Naive thymus-derived CD4-positive, alpha-beta T cell (primary cell): ENCODE measurements around the gene TMEM208. TPM values are rescaled to one million over a fixed set of nuclear protein-coding genes. Genes with fewer than 3 reads are reported as not detected.

Experiments used
- ATAC-seq: fragments of 150-1000 bp; cut with Tn5 transposase; 2 replicates; pipeline ENCODE4 v1.10.0; 2021; ENCODE audit warnings: mild to moderate bottlenecking, moderate library complexity
- CTCF ChIA-PET: fragments of 350-600 bp; sonication (Branson Sonifier 250); formaldehyde crosslinking; loops from one replicate; lab custom pipeline; 2021; ENCODE audit warnings: antibody characterized with exemption; lab: Charles Lee
- POLR2A ChIA-PET: fragments of 350-600 bp; sonication (Branson Sonifier 250); formaldehyde crosslinking; loops from one replicate; lab custom pipeline; 2021; ENCODE audit warnings: antibody characterized with exemption, inconsistent platforms; lab: Charles Lee
- DNase-seq, 9 donors: peaks; one replicate each; pipeline versions ENCODE4 v3.0.0 to v3.0.0-alpha.2; 2020 to 2022; ENCODE audit warnings: mixed read lengths in 1 of 9
- H3K27ac ChIP-seq: one replicate; pipeline ENCODE4 v1.7.0; 2013; ENCODE audit warnings: mild to moderate bottlenecking, low read depth, low read length, moderate library complexity
- H3K27me3 ChIP-seq, 2 donors: one replicate each; pipeline ENCODE4 v1.7.0; 2013; ENCODE audit warnings: low read length in 2 of 2, mild to moderate bottlenecking in 2 of 2, moderate library complexity in 2 of 2; ENCODE audit not compliant: control insufficient read depth in 2 of 2, insufficient read depth in 2 of 2
- H3K36me3 ChIP-seq, 3 experiments: 1 replicate in 2 of 3; 2 replicates in 1 of 3; pipeline ENCODE4 v1.7.0; 2013; ENCODE audit warnings: low read length in 3 of 3, mild to moderate bottlenecking in 3 of 3, moderate library complexity in 1 of 3; ENCODE audit not compliant: insufficient read depth in 3 of 3, control insufficient read depth in 2 of 3
- H3K4me1 ChIP-seq, 2 donors: one replicate each; pipeline ENCODE4 v1.7.0; 2013; ENCODE audit warnings: low read length in 2 of 2, mild to moderate bottlenecking in 2 of 2, moderate library complexity in 1 of 2; ENCODE audit not compliant: control insufficient read depth in 2 of 2, insufficient read depth in 2 of 2
- H3K4me3 ChIP-seq: 2 replicates; pipeline ENCODE4 v1.7.0; 2013; ENCODE audit warnings: mild to moderate bottlenecking, low read length
- H3K9me3 ChIP-seq, 3 experiments: 1 replicate in 2 of 3; 2 replicates in 1 of 3; pipeline ENCODE4 v1.7.0; 2013; ENCODE audit warnings: low read length in 3 of 3; ENCODE audit not compliant: control insufficient read depth in 2 of 3
- H3K27ac Mint-ChIP-seq, 9 donors: one replicate each; pipeline ENCODE4 v1.8.0; 2020 to 2022; ENCODE audit warnings: mixed read lengths in 9 of 9, mild to moderate bottlenecking in 8 of 9, moderate library complexity in 5 of 9, inconsistent platforms in 2 of 9
- H3K27me3 Mint-ChIP-seq, 5 donors: one replicate each; pipeline ENCODE4 v1.8.0; 2021 to 2022; ENCODE audit warnings: mixed read lengths in 5 of 5, mild to moderate bottlenecking in 1 of 5
- H3K36me3 Mint-ChIP-seq, 5 donors: one replicate each; pipeline ENCODE4 v1.8.0; 2020 to 2022; ENCODE audit warnings: mixed read lengths in 5 of 5, mild to moderate bottlenecking in 3 of 5, inconsistent platforms in 1 of 5
- H3K4me1 Mint-ChIP-seq, 7 donors: one replicate each; pipeline ENCODE4 v1.8.0; 2020 to 2022; ENCODE audit warnings: mixed read lengths in 7 of 7, mild to moderate bottlenecking in 3 of 7, inconsistent platforms in 1 of 7
- H3K4me3 Mint-ChIP-seq, 10 donors: one replicate each; pipeline ENCODE4 v1.8.0; 2020 to 2022; ENCODE audit warnings: mild to moderate bottlenecking in 10 of 10, mixed read lengths in 10 of 10, moderate library complexity in 6 of 10, inconsistent platforms in 2 of 10
- H3K9me3 Mint-ChIP-seq, 11 donors: one replicate each; pipeline ENCODE4 v1.8.0; 2020 to 2022; ENCODE audit warnings: mixed read lengths in 11 of 11, mild to moderate bottlenecking in 4 of 11, inconsistent platforms in 1 of 11, moderate library complexity in 1 of 11
- intact Hi-C, 2 donors: fragments of 100-400 bp; cut with micrococcal nuclease; formaldehyde crosslinking; loops; one replicate each; pipeline ENCODE4 v1.15.1; 2023
- polyA plus RNA-seq, 2 donors: library from polyadenylated mRNA; unstranded; fragments of 300-500 nt; fragmentation: Illumina TruSeq; gene quantifications; one replicate each; pipeline ENCODE4 v1.2.3, GENCODE V29; 2021
- total RNA-seq, 6 experiments: library from RNA in 5 of 6; stranded (reverse) in 5 of 6; gene quantifications; 1 replicate in 5 of 6; 2 replicates in 1 of 6; pipeline ENCODE4 v1.2.3 and lab custom pipeline; 2021 to 2026

TMEM208 gene
- total and polyA plus RNA-seq, 7 experiments from 2014 or later, result 27.6 to 88.3 (median 40.1) TPM

- H3K9me3 ChIP-seq, result no peaks in the 10 kb centered on the region
- Mint-ChIP-seq H3K9me3 (peaks cover 0 to 1% (median 0%) of the 10 kb centered on the region in 11 donors), H3K4me1 (peaks cover 0 to 5% (median 0%) of the 10 kb centered on the region in 7 donors), H3K27ac (peak overlapping the region in 1 of 9 donors; percentile 64), H3K4me3 (no peak overlapping the region), H3K36me3 (peaks cover 0 to 4% (median 0%) of the 10 kb centered on the region in 5 donors), H3K27me3 (no peaks in the 10 kb centered on the region)
- intact Hi-C loops, result no loop called here
- DNase-seq, result no peak
- ChIA-PET CTCF (no interaction called here), POLR2A (interaction anchor here (2.0 kb wide), 1 partner anchor 12 kb away, joined by 5 read pairs; no protein-coding TSS in a partner anchor)
- H3K27me3 ChIP-seq, result no peaks in the 10 kb centered on the region
- no peaks in the 10 kb centered on the region for H3K4me1 ChIP-seq
- no peak overlapping the region for H3K27ac ChIP-seq
- no peak overlapping the region for H3K4me3 ChIP-seq
- H3K36me3 ChIP-seq, result peaks cover 0 to 3% (median 0%) of the 10 kb centered on the region in 3 experiments
- ATAC-seq, result no peak
These were observed 16.6 kb upstream of the TMEM208 start for GRCh38 chr16:67210069-67210937.

- peaks cover 0 to 1% (median 0%) of the 10 kb centered on the region in 11 donors for H3K9me3 Mint-ChIP-seq
- no peak overlapping the region for H3K27ac ChIP-seq
These were observed 15.3 kb upstream of the TMEM208 start for GRCh38 chr16:67211674-67212073.

GRCh38 chr16:67212766-67213165 lies 14.2 kb upstream of the TMEM208 start:
- Mint-ChIP-seq H3K36me3 (peaks cover 0 to 11% (median 6%) of the 10 kb centered on the region in 5 donors), H3K27ac (no peak overlapping the region), H3K4me3 (no peak overlapping the region), H3K27me3 (no peaks in the 10 kb centered on the region), H3K9me3 (peaks cover 0 to 1% (median 0%) of the 10 kb centered on the region in 11 donors), H3K4me1 (peaks cover 0 to 16% (median 3%) of the 10 kb centered on the region in 7 donors)
- Histone ChIP-seq H3K9me3 (no peaks in the 10 kb centered on the region), H3K27ac (no peak overlapping the region), H3K27me3 (no peaks in the 10 kb centered on the region), H3K4me1 (no peaks in the 10 kb centered on the region), H3K4me3 (no peak overlapping the region), H3K36me3 (peaks cover 0 to 3% (median 0%) of the 10 kb centered on the region in 3 experiments)
- intact Hi-C loops, result no loop called here
- no peak for ATAC-seq
- POLR2A ChIA-PET, result interaction anchor here (0.9 kb wide), 2 partner anchors 32 to 280 kb away, joined by 3 read pairs; no protein-coding TSS in a partner anchor
- CTCF ChIA-PET, result no interaction called here
- DNase-seq, result no peak

More at GRCh38 chr16:67211674-67212073, 15.3 kb upstream of the TMEM208 start:
- no peaks in the 10 kb centered on the region for H3K27me3 ChIP-seq
- ChIA-PET POLR2A (no interaction called here), CTCF (no interaction called here)
- DNase-seq (no peak), ATAC-seq (no peak)
- peaks cover 0 to 3% (median 0%) of the 10 kb centered on the region in 3 experiments for H3K36me3 ChIP-seq
- intact Hi-C loops, result no loop called here
- H3K27me3 Mint-ChIP-seq, result no peaks in the 10 kb centered on the region
- H3K27ac Mint-ChIP-seq, result no peak overlapping the region
- no peaks in the 10 kb centered on the region for H3K4me1 ChIP-seq
- peaks cover 0 to 9% (median 3%) of the 10 kb centered on the region in 7 donors for H3K4me1 Mint-ChIP-seq
- H3K4me3 ChIP-seq, result no peak overlapping the region
- peaks cover 0 to 5% (median 0%) of the 10 kb centered on the region in 5 donors for H3K36me3 Mint-ChIP-seq
- no peaks in the 10 kb centered on the region for H3K9me3 ChIP-seq
- H3K4me3 Mint-ChIP-seq, result no peak overlapping the region

- Mint-ChIP-seq H3K4me3 (no peak overlapping the region), H3K9me3 (peaks cover 0 to 1% (median 0%) of the 10 kb centered on the region in 11 donors), H3K4me1 (peaks cover 0 to 18% (median 3%) of the 10 kb centered on the region in 7 donors), H3K36me3 (peaks cover 0 to 11% (median 6%) of the 10 kb centered on the region in 5 donors), H3K27ac (no peak overlapping the region), H3K27me3 (no peaks in the 10 kb centered on the region)
- ChIA-PET POLR2A (interaction anchor here (0.7 to 0.9 kb wide), 3 partner anchors 8 to 280 kb away, joined by 3 read pairs; no protein-coding TSS in a partner anchor), CTCF (no interaction called here)
- Histone ChIP-seq H3K27ac (no peak overlapping the region), H3K4me3 (no peak overlapping the region), H3K4me1 (no peaks in the 10 kb centered on the region), H3K36me3 (peaks cover 0 to 3% (median 0%) of the 10 kb centered on the region in 3 experiments), H3K9me3 (no peaks in the 10 kb centered on the region), H3K27me3 (no peaks in the 10 kb centered on the region)
- intact Hi-C loops, result no loop called here
- DNase-seq (no peak), ATAC-seq (no peak)
These were observed 13.5 kb upstream of the TMEM208 start for GRCh38 chr16:67213197-67214019.

GRCh38 chr16:67215706-67216105 lies 11.2 kb upstream of the TMEM208 start:
- ATAC-seq (no peak), DNase-seq (no peak)
- Histone ChIP-seq H3K27ac (no peak overlapping the region), H3K27me3 (no peaks in the 10 kb centered on the region), H3K4me1 (no peaks in the 10 kb centered on the region), H3K36me3 (no peaks in the 10 kb centered on the region), H3K9me3 (no peaks in the 10 kb centered on the region), H3K4me3 (no peak overlapping the region)
- Mint-ChIP-seq H3K4me3 (peak overlapping the region in 1 of 10 donors; percentile 34), H3K4me1 (peaks cover 0 to 18% (median 9%) of the 10 kb centered on the region in 7 donors), H3K36me3 (peaks cover 0 to 15% (median 11%) of the 10 kb centered on the region in 5 donors), H3K9me3 (no peaks in the 10 kb centered on the region), H3K27ac (peak overlapping the region in 3 of 9 donors; percentile 4 to 86 (median 36)), H3K27me3 (no peaks in the 10 kb centered on the region)
- ChIA-PET CTCF (no interaction called here), POLR2A (no interaction called here)
- intact Hi-C loops, result no loop called here
